DOHH2 (cell line): ENCODE measurements around the gene ARPC4.

Experiments
- EZH2phosphoT487 ChIP-seq: fragments of 200-600 bp; sonication (generic); IDR thresholded peaks from 2 replicates; pipeline ENCODE4 v1.6.1; 2017; ENCODE audit warnings: borderline replicate concordance, mild to moderate bottlenecking, antibody characterized with exemption, low read length, moderate library complexity, mixed read lengths
- TF ChIP-seq, protein P1 (sequence below): fragments of 200-600 bp; sonication (generic); IDR thresholded peaks from one replicate; pipeline ENCODE4 v1.5.1; 2014; ENCODE audit warnings: antibody characterized with exemption, mild to moderate bottlenecking, low read depth, low read length; ENCODE audit not compliant: poor library complexity, severe bottlenecking

GRCh38 chr3:9809239-9809614 is 16.3 kb downstream of the ARPC4 start:
- TF ChIP-seq, protein P1, sequence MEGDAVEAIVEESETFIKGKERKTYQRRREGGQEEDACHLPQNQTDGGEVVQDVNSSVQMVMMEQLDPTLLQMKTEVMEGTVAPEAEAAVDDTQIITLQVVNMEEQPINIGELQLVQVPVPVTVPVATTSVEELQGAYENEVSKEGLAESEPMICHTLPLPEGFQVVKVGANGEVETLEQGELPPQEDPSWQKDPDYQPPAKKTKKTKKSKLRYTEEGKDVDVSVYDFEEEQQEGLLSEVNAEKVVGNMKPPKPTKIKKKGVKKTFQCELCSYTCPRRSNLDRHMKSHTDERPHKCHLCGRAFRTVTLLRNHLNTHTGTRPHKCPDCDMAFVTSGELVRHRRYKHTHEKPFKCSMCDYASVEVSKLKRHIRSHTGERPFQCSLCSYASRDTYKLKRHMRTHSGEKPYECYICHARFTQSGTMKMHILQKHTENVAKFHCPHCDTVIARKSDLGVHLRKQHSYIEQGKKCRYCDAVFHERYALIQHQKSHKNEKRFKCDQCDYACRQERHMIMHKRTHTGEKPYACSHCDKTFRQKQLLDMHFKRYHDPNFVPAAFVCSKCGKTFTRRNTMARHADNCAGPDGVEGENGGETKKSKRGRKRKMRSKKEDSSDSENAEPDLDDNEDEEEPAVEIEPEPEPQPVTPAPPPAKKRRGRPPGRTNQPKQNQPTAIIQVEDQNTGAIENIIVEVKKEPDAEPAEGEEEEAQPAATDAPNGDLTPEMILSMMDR: no peak
- no peak for TF ChIP-seq EZH2phosphoT487
